Endodermal cell (in vitro differentiated cells): ENCODE data around the gene SIN3B. TPM values are rescaled to one million over a fixed set of nuclear protein-coding genes. Genes with fewer than 3 reads are reported as not detected.

ENCODE experiments used
- DNase-seq: peaks from one replicate; pipeline ENCODE4 v3.0.0-alpha.2; 2017
- H3K27ac ChIP-seq: 2 replicates; pipeline ENCODE4 v1.5.1; 2013; ENCODE audit warnings: mild to moderate bottlenecking, low read depth, low read length, moderate library complexity
- H3K27me3 ChIP-seq: 2 replicates; pipeline ENCODE4 v1.6.1; 2013; ENCODE audit warnings: mild to moderate bottlenecking, low read length, moderate library complexity; ENCODE audit not compliant: insufficient read depth, control insufficient read depth, poor library complexity, severe bottlenecking
- H3K36me3 ChIP-seq: 2 replicates; pipeline ENCODE4 v1.7.0; 2013; ENCODE audit warnings: mild to moderate bottlenecking, low read length, moderate library complexity; ENCODE audit not compliant: control insufficient read depth, insufficient read depth
- H3K4me1 ChIP-seq: one replicate; pipeline ENCODE4 v1.7.0; 2013; ENCODE audit warnings: low read length; ENCODE audit not compliant: control insufficient read depth, insufficient read depth
- H3K4me3 ChIP-seq: 2 replicates; pipeline ENCODE4 v1.5.1; 2013; ENCODE audit warnings: mild to moderate bottlenecking, low read length, moderate library complexity
- H3K9ac ChIP-seq: 2 replicates; pipeline ENCODE4 v1.6.1; 2013; ENCODE audit warnings: mild to moderate bottlenecking, low read length, moderate library complexity; ENCODE audit not compliant: poor library complexity, severe bottlenecking; ENCODE audit errors: extremely low read depth
- H3K9me3 ChIP-seq: 2 replicates; pipeline ENCODE4 v1.6.1; 2013; ENCODE audit warnings: mild to moderate bottlenecking, low read length, moderate library complexity; ENCODE audit not compliant: control insufficient read depth
- H3K27ac Mint-ChIP-seq: 2 replicates; pipeline ENCODE4 v1.8.0; 2020; ENCODE audit warnings: mixed read lengths
- H3K27me3 Mint-ChIP-seq: 2 replicates; pipeline ENCODE4 v1.8.0; 2021; ENCODE audit warnings: mild to moderate bottlenecking, mixed read lengths; ENCODE audit not compliant: insufficient read depth
- H3K36me3 Mint-ChIP-seq: 2 replicates; pipeline ENCODE4 v1.8.0; 2020; ENCODE audit warnings: low read depth, mixed read lengths
- H3K4me1 Mint-ChIP-seq: 2 replicates; pipeline ENCODE4 v1.8.0; 2020; ENCODE audit warnings: mixed read lengths
- H3K4me3 Mint-ChIP-seq: 2 replicates; pipeline ENCODE4 v1.8.0; 2020; ENCODE audit warnings: mild to moderate bottlenecking, moderate library complexity, mixed read lengths
- H3K9me3 Mint-ChIP-seq: 2 replicates; pipeline ENCODE4 v1.8.0; 2020; ENCODE audit warnings: mild to moderate bottlenecking, mixed read lengths
- CTCF ChIP-seq: fragments of 200-600 bp; sonication (generic); conservative IDR thresholded peaks from 2 replicates; pipeline ENCODE4 v1.5.0; 2021; ENCODE audit warnings: antibody characterized with exemption, mild to moderate bottlenecking
- WGBS, 2 experiments: methylation state at CpG; one replicate each; pipeline versions ENCODE4 v1.1.5 to v1.1.7; 2013; ENCODE audit warnings: missing lambda C conversion rate in 2 of 2, mixed read lengths in 1 of 2; ENCODE audit not compliant: insufficient coverage in 1 of 2, insufficient read length in 1 of 2; 5-methylcytosine and 5-hydroxymethylcytosine counted together
- total RNA-seq, 2 donors: library from RNA; stranded (reverse); fragmentation: NEBNext Ultra II Directional in 1 of 2; extraction: Animal tissue kit (Norgen Biotek cat#: 25700) in 1 of 2; gene quantifications; 2 replicates in 1 of 2; 3 replicates in 1 of 2; pipeline ENCODE4 v1.2.1, GENCODE V29; 2021

SIN3B gene
- total RNA-seq, 2 donors from 2014 or later, result 68.0 to 78.4 TPM

- H3K9me3 Mint-ChIP-seq, result no peaks in the 10 kb centered on the region
- WGBS, 2 experiments, result 90 to 92% methylated on average over 13 to 19 of the region's 19 CpGs
- Histone ChIP-seq H3K4me3 (no peak overlapping the region), H3K27me3 (peaks cover 17% of the 10 kb centered on the region), H3K9me3 (no peaks in the 10 kb centered on the region), H3K4me1 (no peaks in the 10 kb centered on the region), H3K9ac (no peak overlapping the region), H3K27ac (no peak overlapping the region), H3K36me3 (no peaks in the 10 kb centered on the region)
- H3K4me1 Mint-ChIP-seq, result no peaks in the 10 kb centered on the region
- no peak for DNase-seq
- peaks cover 19% of the 10 kb centered on the region for H3K27me3 Mint-ChIP-seq
- H3K36me3 Mint-ChIP-seq, result no peaks in the 10 kb centered on the region
- no peak overlapping the region for H3K27ac Mint-ChIP-seq
- H3K4me3 Mint-ChIP-seq, result no peak overlapping the region
- TF ChIP-seq CTCF, result no peak
Observed at GRCh38 chr19:16901491-16902175, 72.4 kb downstream of the SIN3B start.

GRCh38 chr19:16902545-16902944, 73.3 kb downstream of the SIN3B start:
- no peaks in the 10 kb centered on the region for H3K4me1 Mint-ChIP-seq
- H3K9ac ChIP-seq, result no peak overlapping the region
- H3K4me1 ChIP-seq, result no peaks in the 10 kb centered on the region
- H3K9me3 Mint-ChIP-seq, result no peaks in the 10 kb centered on the region
- no peak overlapping the region for H3K4me3 ChIP-seq
- H3K27ac ChIP-seq, result no peak overlapping the region
- H3K27me3 Mint-ChIP-seq, result peaks cover 19% of the 10 kb centered on the region
- no peak overlapping the region for H3K27ac Mint-ChIP-seq
- no peaks in the 10 kb centered on the region for H3K36me3 ChIP-seq
- H3K9me3 ChIP-seq, result no peaks in the 10 kb centered on the region
- WGBS, 2 experiments, result 88 to 92% methylated on average over 7 to 12 of the region's 12 CpGs
- H3K4me3 Mint-ChIP-seq, result no peak overlapping the region
- TF ChIP-seq CTCF, result no peak
- DNase-seq, result no peak
- H3K27me3 ChIP-seq, result peaks cover 15% of the 10 kb centered on the region
- H3K36me3 Mint-ChIP-seq, result no peaks in the 10 kb centered on the region

- Histone ChIP-seq H3K27me3 (peaks cover 7% of the 10 kb centered on the region), H3K9ac (no peak overlapping the region), H3K4me3 (no peak overlapping the region), H3K9me3 (no peaks in the 10 kb centered on the region), H3K36me3 (no peaks in the 10 kb centered on the region), H3K4me1 (no peaks in the 10 kb centered on the region), H3K27ac (no peak overlapping the region)
- Mint-ChIP-seq H3K27ac (no peak overlapping the region), H3K27me3 (peaks cover 12% of the 10 kb centered on the region), H3K36me3 (no peaks in the 10 kb centered on the region), H3K4me1 (no peaks in the 10 kb centered on the region), H3K4me3 (no peak overlapping the region), H3K9me3 (no peaks in the 10 kb centered on the region)
- WGBS, 2 experiments, result 91% methylated on average over 7 of the region's 7 CpGs; no CpG with 5 or more reads in 1 of the 2 experiments
- no peak for DNase-seq
- no peak for TF ChIP-seq CTCF
Observed at GRCh38 chr19:16903347-16903746, 74.1 kb downstream of the SIN3B start.
